T-cell (primary cell): ENCODE results near the gene MAP2. TPM values are rescaled to one million over a fixed set of nuclear protein-coding genes. Genes with fewer than 3 reads are reported as not detected.

Source experiments
- ATAC-seq, 4 experiments: fragments of 200-7000 bp in 3 of 4; fragments of 150-1000 bp in 1 of 4; cut with Tn5 transposase; replicated peaks in 1 of 4; 1 replicate in 3 of 4; 2 replicates in 1 of 4; pipeline ENCODE4 v1.10.0; 2021; ENCODE audit warnings: moderate library complexity in 3 of 4, mild to moderate bottlenecking in 2 of 4, moderate number of reproducible peaks in 1 of 4
- CTCF ChIA-PET, 2 donors: fragments of 300-600 bp; sonication (Branson Sonifier 250); formaldehyde crosslinking; loops; one replicate each; lab custom pipeline; 2022; ENCODE audit warnings: antibody characterized with exemption in 2 of 2; lab: Charles Lee
- POLR2A ChIA-PET, 2 donors: fragments of 300-600 bp; sonication (Branson Sonifier 250); formaldehyde crosslinking; loops; one replicate each; lab custom pipeline; 2022; ENCODE audit warnings: antibody characterized with exemption in 2 of 2; lab: Charles Lee
- DNase-seq, 35 experiments: peaks; one replicate each; pipeline versions ENCODE4 v3.0.0 to v3.0.0-alpha.2; 2013 to 2023
- H3K27ac ChIP-seq: one replicate; pipeline ENCODE4 v1.5.1; 2013; ENCODE audit warnings: low read length
- H3K27me3 ChIP-seq, 2 experiments: replicated peaks in 1 of 2; 1 replicate in 1 of 2; 2 replicates in 1 of 2; pipeline versions ENCODE4 v1.6.1 to v1.7.0; 2013; ENCODE audit warnings: low read length in 1 of 2, mixed read lengths in 1 of 2; ENCODE audit not compliant: control insufficient read depth in 2 of 2, insufficient read depth in 2 of 2; ENCODE audit errors: extremely low read depth in 1 of 2
- H3K36me3 ChIP-seq, 2 donors: 1 replicate in 1 of 2; 2 replicates in 1 of 2; pipeline versions ENCODE4 v1.6.1 to v1.7.0; 2013; ENCODE audit warnings: low read length in 1 of 2; ENCODE audit not compliant: control insufficient read depth in 2 of 2, insufficient read depth in 1 of 2; ENCODE audit errors: extremely low read depth in 1 of 2
- H3K4me1 ChIP-seq, 2 experiments: 1 replicate in 1 of 2; 2 replicates in 1 of 2; pipeline versions ENCODE4 v1.6.1 to v1.7.0; 2013; ENCODE audit warnings: low read length in 2 of 2, mixed read lengths in 1 of 2; ENCODE audit not compliant: insufficient read depth in 2 of 2, control insufficient read depth in 1 of 2; ENCODE audit errors: extremely low read depth in 1 of 2
- H3K4me3 ChIP-seq, 2 donors: 1 replicate in 1 of 2; 2 replicates in 1 of 2; pipeline versions ENCODE4 v1.5.1 to v1.7.0; 2013; ENCODE audit warnings: mild to moderate bottlenecking in 2 of 2, low read length in 1 of 2, moderate library complexity in 1 of 2; ENCODE audit not compliant: control insufficient read depth in 1 of 2; ENCODE audit errors: extremely low read depth in 1 of 2
- H3K9me3 ChIP-seq: 2 replicates; pipeline ENCODE4 v1.7.0; 2013
- H3K27ac Mint-ChIP-seq, 2 donors: one replicate each; pipeline ENCODE4 v1.8.0; 2020 to 2021; ENCODE audit warnings: mild to moderate bottlenecking in 2 of 2, mixed read lengths in 2 of 2
- H3K27me3 Mint-ChIP-seq, 2 donors: one replicate each; pipeline ENCODE4 v1.8.0; 2021 to 2022; ENCODE audit warnings: mixed read lengths in 2 of 2
- H3K36me3 Mint-ChIP-seq: one replicate; pipeline ENCODE4 v1.8.0; 2021; ENCODE audit warnings: mixed read lengths
- H3K4me1 Mint-ChIP-seq, 3 donors: one replicate each; pipeline ENCODE4 v1.8.0; 2020 to 2022; ENCODE audit warnings: mixed read lengths in 3 of 3, mild to moderate bottlenecking in 1 of 3
- H3K4me3 Mint-ChIP-seq, 3 donors: one replicate each; pipeline ENCODE4 v1.8.0; 2020 to 2022; ENCODE audit warnings: mild to moderate bottlenecking in 3 of 3, mixed read lengths in 3 of 3, moderate library complexity in 3 of 3
- H3K9me3 Mint-ChIP-seq, 3 donors: one replicate each; pipeline ENCODE4 v1.8.0; 2020 to 2022; ENCODE audit warnings: mixed read lengths in 3 of 3
- WGBS: methylation state at CpG from one replicate; pipeline ENCODE4 v1.1.5; 2013; ENCODE audit warnings: missing lambda C conversion rate; ENCODE audit not compliant: insufficient coverage; 5-methylcytosine and 5-hydroxymethylcytosine counted together
- total RNA-seq, 35 experiments: library from RNA in 6 of 35; stranded (reverse) in 6 of 35; fragments of 120-200 nt in 1 of 35; gene quantifications; one replicate each; pipeline versions ENCODE4 v1.2.1 to v1.2.4 and lab custom pipeline; 2013 to 2026

MAP2 gene
- total RNA-seq, 5 donors from 2014 or later (not counting 1 experiment from before 2014, with no cell fraction given), result 0.35 to 0.86 (median 0.46) TPM

DNA sequence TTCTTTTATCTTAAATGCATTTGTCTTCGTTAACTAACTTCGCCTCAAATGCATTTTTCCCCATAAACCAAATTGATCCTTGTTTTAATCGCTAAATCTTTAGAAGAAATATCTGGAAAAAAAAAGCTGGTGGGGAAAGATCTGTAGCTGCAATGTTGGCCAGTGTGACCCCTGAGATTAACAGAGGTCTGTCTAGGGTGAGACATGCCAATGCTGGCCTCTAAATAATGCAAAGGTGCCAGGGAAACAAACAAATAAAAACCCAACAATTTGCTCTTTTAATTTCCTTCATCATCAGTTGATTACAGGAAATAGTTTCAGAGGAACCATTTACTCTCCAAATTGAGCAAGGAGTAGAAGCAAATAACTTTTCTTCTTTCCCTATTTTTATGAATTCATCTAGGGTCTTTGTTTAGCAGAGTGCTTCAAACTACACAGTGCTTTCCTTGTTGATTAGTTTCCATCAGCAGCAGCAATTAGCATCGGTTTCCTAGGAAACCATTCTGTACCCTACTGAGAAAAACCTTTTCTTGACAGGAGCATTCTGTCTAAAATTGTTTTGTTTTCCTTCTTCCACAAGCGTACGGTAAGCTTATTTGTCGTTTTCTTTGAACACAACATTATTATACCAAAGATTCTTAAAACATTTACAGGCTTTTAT is 247.3 kb downstream of the MAP2 start:
- H3K4me1 ChIP-seq, result no peaks in the 10 kb centered on the region
- H3K27ac ChIP-seq, result no peak overlapping the region
- H3K4me3 Mint-ChIP-seq, result no peak overlapping the region
- H3K27ac Mint-ChIP-seq, result no peak overlapping the region
- H3K36me3 ChIP-seq, result no peaks in the 10 kb centered on the region
- DNase-seq (no peak), ATAC-seq (no peak)
- ChIA-PET POLR2A (interaction anchor here in 1 of 2 donors (0.6 kb wide), 2 partner anchors 114 to 340 kb away, joined by 3 to 9 read pairs; no protein-coding TSS in a partner anchor), CTCF (interaction anchor here in 1 of 2 donors (0.7 kb wide), 1 partner anchor 17 kb away, joined by 3 read pairs; no protein-coding TSS in a partner anchor)
- H3K4me1 Mint-ChIP-seq, result no peaks in the 10 kb centered on the region
- H3K4me3 ChIP-seq, result no peak overlapping the region
- peaks cover 0 to 4% (median 2%) of the 10 kb centered on the region in 3 donors for H3K9me3 Mint-ChIP-seq
- no peaks in the 10 kb centered on the region for H3K36me3 Mint-ChIP-seq
- peaks cover 0 to 4% of the 10 kb centered on the region in 2 donors for H3K27me3 Mint-ChIP-seq
- 0% methylated on average over 1 of the region's 7 CpGs for WGBS
- H3K9me3 ChIP-seq, result no peaks in the 10 kb centered on the region
- H3K27me3 ChIP-seq, result no peaks in the 10 kb centered on the region

DNA sequence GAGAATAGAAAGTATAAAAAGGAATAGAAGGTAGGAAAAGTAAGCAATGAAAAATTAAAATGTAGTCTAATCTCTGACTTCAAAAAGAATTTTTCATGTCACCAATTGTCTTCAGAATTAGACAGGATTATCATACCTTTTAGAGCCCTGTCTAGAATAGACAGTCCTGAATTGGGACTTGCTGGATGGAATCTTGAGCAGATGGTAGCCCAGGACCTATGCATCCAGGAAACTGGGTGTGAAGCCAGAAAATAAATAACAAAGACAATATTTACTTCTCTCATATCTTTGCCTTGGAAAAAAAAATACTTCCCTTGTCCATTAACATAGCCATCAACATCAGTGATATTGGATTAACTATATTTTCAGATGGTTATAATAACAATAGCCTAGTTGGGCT is 250.0 kb downstream of the MAP2 start:
- POLR2A ChIA-PET, result no interaction called here
- no peak for ATAC-seq
- no peaks in the 10 kb centered on the region for H3K36me3 ChIP-seq
- H3K27me3 Mint-ChIP-seq, result peaks cover 0 to 4% of the 10 kb centered on the region in 2 donors
- no peaks in the 10 kb centered on the region for H3K36me3 Mint-ChIP-seq
- H3K9me3 ChIP-seq, result no peaks in the 10 kb centered on the region
- CTCF ChIA-PET, result no interaction called here
- DNase-seq, result no peak
- peaks cover 0 to 6% (median 5%) of the 10 kb centered on the region in 3 donors for H3K9me3 Mint-ChIP-seq
- no peak overlapping the region for H3K27ac ChIP-seq
- no peak overlapping the region for H3K27ac Mint-ChIP-seq
- H3K4me1 Mint-ChIP-seq, result no peaks in the 10 kb centered on the region
- H3K4me1 ChIP-seq, result no peaks in the 10 kb centered on the region
- H3K4me3 Mint-ChIP-seq, result no peak overlapping the region
- H3K27me3 ChIP-seq, result no peaks in the 10 kb centered on the region
- no peak overlapping the region for H3K4me3 ChIP-seq

DNA sequence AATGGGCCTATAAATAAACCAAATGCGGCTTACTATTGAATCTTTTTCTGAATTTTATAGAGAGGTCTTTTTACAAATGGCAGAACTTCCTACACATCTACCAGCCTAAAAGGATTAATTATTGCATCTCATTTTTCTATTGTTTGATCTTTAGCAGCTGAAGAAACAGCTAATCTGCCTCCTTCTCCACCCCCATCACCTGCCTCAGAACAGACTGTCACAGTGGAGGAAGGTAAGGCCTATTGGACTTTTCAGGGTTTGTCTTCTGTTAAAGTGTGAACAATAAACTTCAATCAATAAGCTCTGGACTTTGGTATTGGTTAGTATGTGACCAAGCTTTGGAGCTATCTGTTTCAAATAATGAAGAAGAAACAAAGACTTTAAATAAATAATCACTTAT is 256.7 kb downstream of the MAP2 start:
- no peaks in the 10 kb centered on the region for H3K27me3 ChIP-seq
- no peaks in the 10 kb centered on the region for H3K4me1 ChIP-seq
- Mint-ChIP-seq H3K9me3 (peaks cover 0 to 6% (median 3%) of the 10 kb centered on the region in 3 donors), H3K27me3 (no peaks in the 10 kb centered on the region), H3K4me3 (no peak overlapping the region), H3K27ac (no peak overlapping the region), H3K36me3 (no peaks in the 10 kb centered on the region), H3K4me1 (no peaks in the 10 kb centered on the region)
- no peaks in the 10 kb centered on the region for H3K36me3 ChIP-seq
- no peak overlapping the region for H3K27ac ChIP-seq
- no peaks in the 10 kb centered on the region for H3K9me3 ChIP-seq
- no peak overlapping the region for H3K4me3 ChIP-seq
- DNase-seq, result no peak
- ATAC-seq, result no peak
- no CpG with 5 or more reads among the region's 1 CpG for WGBS
- POLR2A ChIA-PET, result no interaction called here
- CTCF ChIA-PET, result no interaction called here

DNA sequence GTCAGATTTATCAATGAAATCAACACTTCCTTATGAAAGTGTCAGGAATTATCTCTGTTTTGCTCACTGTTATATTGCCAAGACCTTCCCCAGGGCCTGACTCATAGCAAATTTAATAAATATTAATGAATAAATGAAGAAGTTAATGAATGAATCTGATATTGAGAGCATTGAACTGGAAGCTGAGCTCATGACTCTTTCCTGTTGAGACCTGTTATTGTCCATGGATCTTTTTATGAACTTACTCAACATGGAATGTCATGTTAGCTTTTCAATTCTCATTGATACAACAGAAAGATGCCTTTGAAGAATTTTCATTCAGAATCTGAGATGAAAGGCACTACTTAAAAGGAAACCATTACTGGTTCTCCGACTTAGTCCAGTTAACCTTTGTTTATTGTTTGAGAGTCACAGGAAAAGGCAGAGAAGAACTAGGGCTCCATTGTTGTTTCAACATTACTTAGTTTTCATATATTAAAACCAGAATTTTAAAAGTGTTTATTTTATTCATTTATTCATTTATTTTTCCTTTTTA is 257.4 kb downstream of the MAP2 start:
- ATAC-seq (no peak), DNase-seq (no peak)
- Histone ChIP-seq H3K36me3 (no peaks in the 10 kb centered on the region), H3K9me3 (no peaks in the 10 kb centered on the region), H3K4me3 (no peak overlapping the region), H3K4me1 (no peaks in the 10 kb centered on the region), H3K27ac (no peak overlapping the region), H3K27me3 (no peaks in the 10 kb centered on the region)
- no peaks in the 10 kb centered on the region for H3K27me3 Mint-ChIP-seq
- ChIA-PET CTCF (no interaction called here), POLR2A (no interaction called here)
- WGBS, result no CpG with 5 or more reads among the region's 1 CpG
- no peaks in the 10 kb centered on the region for H3K4me1 Mint-ChIP-seq
- H3K9me3 Mint-ChIP-seq, result peaks cover 0 to 2% (median 0%) of the 10 kb centered on the region in 3 donors
- no peaks in the 10 kb centered on the region for H3K36me3 Mint-ChIP-seq
- H3K4me3 Mint-ChIP-seq, result no peak overlapping the region
- no peak overlapping the region for H3K27ac Mint-ChIP-seq

DNA sequence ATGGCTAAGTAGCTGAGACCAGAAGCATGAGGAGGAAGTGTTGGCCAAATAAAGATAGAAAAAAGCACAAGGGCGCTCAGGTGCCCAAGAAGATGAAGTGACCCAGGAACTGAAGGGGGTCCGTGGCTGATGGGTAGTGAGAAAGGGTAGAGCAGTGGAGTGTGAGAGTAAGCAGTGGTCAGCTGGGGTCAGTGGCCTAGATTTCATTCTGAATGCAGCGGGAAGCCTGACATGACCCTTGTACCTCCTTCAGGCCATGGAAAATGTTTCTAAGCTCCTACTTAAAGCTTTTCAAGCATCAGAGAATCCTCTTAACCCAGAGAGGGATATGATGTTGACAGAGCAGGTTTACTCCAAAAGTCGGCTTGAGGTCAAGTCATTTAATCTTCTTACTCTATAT is 258.8 kb downstream of the MAP2 start:
- H3K27me3 Mint-ChIP-seq, result no peaks in the 10 kb centered on the region
- no peak overlapping the region for H3K4me3 Mint-ChIP-seq
- ATAC-seq (no peak), DNase-seq (no peak)
- H3K9me3 Mint-ChIP-seq, result no peaks in the 10 kb centered on the region
- Histone ChIP-seq H3K9me3 (no peaks in the 10 kb centered on the region), H3K36me3 (no peaks in the 10 kb centered on the region), H3K27me3 (no peaks in the 10 kb centered on the region), H3K4me1 (no peaks in the 10 kb centered on the region), H3K27ac (no peak overlapping the region), H3K4me3 (no peak overlapping the region)
- POLR2A ChIA-PET, result no interaction called here
- H3K27ac Mint-ChIP-seq, result no peak overlapping the region
- CTCF ChIA-PET, result interaction anchor here in 1 of 2 donors (0.6 kb wide), 1 partner anchor 1610 kb away, joined by 3 read pairs; no protein-coding TSS in a partner anchor
- no peaks in the 10 kb centered on the region for H3K4me1 Mint-ChIP-seq
- H3K36me3 Mint-ChIP-seq, result no peaks in the 10 kb centered on the region
- 47% methylated on average over 2 of the region's 4 CpGs for WGBS

DNA sequence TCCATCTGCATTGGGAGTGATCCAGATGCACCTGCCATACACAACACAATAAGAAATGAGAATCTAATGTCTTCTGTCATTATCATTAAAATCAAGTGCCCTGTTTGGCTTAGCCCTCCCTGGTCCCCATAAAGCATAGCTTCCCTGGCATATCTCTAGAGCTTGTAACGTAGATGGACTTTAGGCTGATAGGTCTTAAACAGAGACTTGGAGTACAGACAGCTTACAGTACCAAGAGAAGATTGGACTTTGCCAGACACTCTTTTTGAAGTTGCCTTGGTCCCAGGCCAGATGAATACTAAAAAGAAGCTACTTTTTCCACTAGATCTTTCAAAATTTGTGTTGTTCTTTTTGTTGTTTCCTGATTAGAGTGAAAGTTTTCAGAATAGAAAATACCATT is 261.5 kb downstream of the MAP2 start:
- H3K27ac Mint-ChIP-seq, result no peak overlapping the region
- no peak for DNase-seq

More for the DNA sequence above, 261.5 kb downstream of the MAP2 start:
- H3K9me3 ChIP-seq, result no peaks in the 10 kb centered on the region
- CTCF ChIA-PET, result no interaction called here
- whole genome bisulfite sequencing, result no CpG with 5 or more reads among the region's 1 CpG
- POLR2A ChIA-PET, result no interaction called here
- Mint-ChIP-seq H3K4me1 (no peaks in the 10 kb centered on the region), H3K27me3 (no peaks in the 10 kb centered on the region), H3K9me3 (no peaks in the 10 kb centered on the region), H3K36me3 (no peaks in the 10 kb centered on the region), H3K4me3 (no peak overlapping the region)
- no peak overlapping the region for H3K4me3 ChIP-seq
- H3K27me3 ChIP-seq, result no peaks in the 10 kb centered on the region
- no peak for ATAC-seq
- no peaks in the 10 kb centered on the region for H3K4me1 ChIP-seq
- H3K27ac ChIP-seq, result no peak overlapping the region
- no peaks in the 10 kb centered on the region for H3K36me3 ChIP-seq
